SU-DHL-6 (cell line): Measurements from ENCODE around the gene SIGLEC6.

Experiments used
- H2AFZ ChIP-seq: fragments of 200-600 bp; sonication (generic); 2 replicates; pipeline ENCODE4 v1.6.1; 2014; ENCODE audit warnings: low read depth, mild to moderate bottlenecking, moderate library complexity, mixed read lengths, antibody characterized with exemption, low read length; ENCODE audit not compliant: severe bottlenecking
- H3F3A ChIP-seq: fragments of 200-600 bp; shearing (Covaris generic); 2 replicates; pipeline ENCODE4 v1.6.0; 2016; ENCODE audit warnings: antibody characterized with exemption, mild to moderate bottlenecking; ENCODE audit not compliant: insufficient read depth
- H3K27ac ChIP-seq: fragments of 200-600 bp; sonication (generic); 2 replicates; pipeline ENCODE4 v1.5.1; 2016; ENCODE audit warnings: low read depth, mild to moderate bottlenecking, low read length, moderate library complexity, mixed read lengths
- H3K27me3 ChIP-seq: fragments of 200-600 bp; sonication (generic), shearing (Covaris generic); 2 replicates; pipeline ENCODE4 v1.6.0; 2014; ENCODE audit warnings: mild to moderate bottlenecking, low read length
- H3K36me3 ChIP-seq: fragments of 200-600 bp; sonication (generic); 2 replicates; pipeline ENCODE4 v1.6.1; 2014; ENCODE audit warnings: mild to moderate bottlenecking, low read length, mixed read lengths
- H3K4me2 ChIP-seq: fragments of 300-600, 200-600 bp; shearing (Covaris generic), sonication (generic); 2 replicates; pipeline ENCODE4 v1.6.0; 2014; ENCODE audit warnings: low read length, low read depth, mild to moderate bottlenecking; ENCODE audit not compliant: poor library complexity, severe bottlenecking
- H3K4me3 ChIP-seq: fragments of 200-600 bp; sonication (generic); 2 replicates; pipeline ENCODE4 v1.5.1; 2014; ENCODE audit warnings: antibody characterized with exemption, low read length, mild to moderate bottlenecking, mixed read lengths; ENCODE audit not compliant: insufficient read depth, poor library complexity, severe bottlenecking
- H3K79me2 ChIP-seq: fragments of 200-600 bp; sonication (generic); 2 replicates; pipeline ENCODE4 v1.6.1; 2014; ENCODE audit warnings: mild to moderate bottlenecking, low read length, moderate library complexity; ENCODE audit not compliant: insufficient read depth
- H3K9ac ChIP-seq: fragments of 200-600 bp; sonication (generic); 2 replicates; pipeline ENCODE4 v1.7.0; 2014; ENCODE audit warnings: mild to moderate bottlenecking, low read length
- H3K9me2 ChIP-seq: fragments of 200-600 bp; sonication (generic); replicated peaks from 2 replicates; pipeline ENCODE4 v1.6.1; 2014; ENCODE audit warnings: low read length; ENCODE audit not compliant: insufficient read depth
- H3K9me3 ChIP-seq: fragments of 200-600 bp; sonication (generic); 2 replicates; pipeline ENCODE4 v1.6.1; 2014; ENCODE audit warnings: low read length, mixed read lengths; ENCODE audit not compliant: insufficient read depth
- H4K20me1 ChIP-seq: fragments of 200-600 bp; sonication (generic); 2 replicates; pipeline ENCODE4 v1.6.1; 2014; ENCODE audit warnings: low read depth, mild to moderate bottlenecking, antibody characterized with exemption, low read length, moderate library complexity, mixed read lengths
- CTCF ChIP-seq: fragments of 200-600 bp; sonication (generic); IDR thresholded peaks from one replicate; pipeline ENCODE4 v1.5.1; 2017; ENCODE audit warnings: antibody characterized with exemption, mild to moderate bottlenecking, low read length, moderate library complexity; ENCODE audit not compliant: insufficient read depth, poor library complexity, severe bottlenecking
- EZH2phosphoT487 ChIP-seq: fragments of 200-600 bp; sonication (generic), shearing (Covaris generic); conservative IDR thresholded peaks from 2 replicates; pipeline ENCODE4 v1.6.1; 2018; ENCODE audit warnings: mild to moderate bottlenecking, antibody characterized with exemption, low read length, moderate library complexity, mixed read lengths

SIGLEC6 gene

GRCh38 chr19:51572908-51573307 lies 41.4 kb upstream of the SIGLEC6 start:
- TF ChIP-seq EZH2phosphoT487 = no peak
- TF ChIP-seq CTCF = no peak
- no peak overlapping the region for H3K4me2 ChIP-seq

GRCh38 chr19:51572410-51572809 lies 40.9 kb upstream of the SIGLEC6 start:
- no peak overlapping the region for H3K27ac ChIP-seq

More at GRCh38 chr19:51572908-51573307, 41.4 kb upstream of the SIGLEC6 start:
- no peak overlapping the region for H3K4me3 ChIP-seq
- no peak overlapping the region for H2AFZ ChIP-seq
- no peaks in the 10 kb centered on the region for H3F3A ChIP-seq
- no peaks in the 10 kb centered on the region for H3K27me3 ChIP-seq
- H3K9me3 ChIP-seq = no peaks in the 10 kb centered on the region
- H3K36me3 ChIP-seq = no peaks in the 10 kb centered on the region
- no peak overlapping the region for H3K9ac ChIP-seq
- no peaks in the 10 kb centered on the region for H4K20me1 ChIP-seq
- H3K79me2 ChIP-seq = no peaks in the 10 kb centered on the region
- no peak overlapping the region for H3K27ac ChIP-seq
- H3K9me2 ChIP-seq = no peaks in the 10 kb centered on the region

GRCh38 chr19:51571599-51571998 lies 40.1 kb upstream of the SIGLEC6 start:
- Histone ChIP-seq H3K4me3 (no peak overlapping the region), H3K36me3 (no peaks in the 10 kb centered on the region), H3F3A (no peaks in the 10 kb centered on the region), H3K4me2 (no peak overlapping the region), H3K9me3 (no peaks in the 10 kb centered on the region), H4K20me1 (no peaks in the 10 kb centered on the region), H2AFZ (no peak overlapping the region), H3K27ac (no peak overlapping the region), H3K9ac (no peak overlapping the region), H3K9me2 (no peaks in the 10 kb centered on the region), H3K27me3 (no peaks in the 10 kb centered on the region), H3K79me2 (no peaks in the 10 kb centered on the region)
- TF ChIP-seq CTCF (no peak), EZH2phosphoT487 (no peak)

More at GRCh38 chr19:51572410-51572809, 40.9 kb upstream of the SIGLEC6 start:
- TF ChIP-seq EZH2phosphoT487 (no peak), CTCF (no peak)
- Histone ChIP-seq H3K79me2 (no peaks in the 10 kb centered on the region), H3K9me3 (no peaks in the 10 kb centered on the region), H2AFZ (no peak overlapping the region), H3K4me3 (no peak overlapping the region), H3K27me3 (no peaks in the 10 kb centered on the region), H3K36me3 (no peaks in the 10 kb centered on the region), H3K9me2 (no peaks in the 10 kb centered on the region), H3K9ac (no peak overlapping the region), H3K4me2 (no peak overlapping the region), H3F3A (no peaks in the 10 kb centered on the region), H4K20me1 (no peaks in the 10 kb centered on the region)
